Mesothelial cell of epicardium (in vitro differentiated cells): ENCODE data around the gene CAB39. TPM values are rescaled to one million over a fixed set of nuclear protein-coding genes. Genes with fewer than 3 reads are reported as not detected.

ENCODE experiments used
- DNase-seq, 2 experiments: peaks; one replicate each; pipeline ENCODE4 v3.0.0; 2021; ENCODE audit warnings: low spot score in 2 of 2; ENCODE audit not compliant: unreplicated experiment in 2 of 2
- H3K27ac Mint-ChIP-seq: 2 replicates; pipeline ENCODE4 v1.8.0; 2021; ENCODE audit warnings: mixed read lengths
- H3K27me3 Mint-ChIP-seq: 2 replicates; pipeline ENCODE4 v1.8.0; 2021; ENCODE audit warnings: low read depth, mixed read lengths
- H3K36me3 Mint-ChIP-seq: 2 replicates; pipeline ENCODE4 v1.8.0; 2021; ENCODE audit warnings: mixed read lengths
- H3K4me1 Mint-ChIP-seq: 2 replicates; pipeline ENCODE4 v1.8.0; 2021; ENCODE audit warnings: mixed read lengths
- H3K4me3 Mint-ChIP-seq: 2 replicates; pipeline ENCODE4 v1.8.0; 2021; ENCODE audit warnings: mild to moderate bottlenecking, moderate library complexity, mixed read lengths
- H3K9me3 Mint-ChIP-seq: 2 replicates; pipeline ENCODE4 v1.8.0; 2021; ENCODE audit warnings: mixed read lengths
- CTCF ChIP-seq: fragments of 200-600 bp; sonication (generic); IDR thresholded peaks from one replicate; pipeline ENCODE4 v1.5.0; 2021; ENCODE audit warnings: antibody characterized with exemption; ENCODE audit not compliant: unreplicated experiment
- total RNA-seq: library from RNA; stranded (reverse); gene quantifications from 3 replicates; pipeline ENCODE4 v1.2.1, GENCODE V29; 2021

The CAB39 gene
- total RNA-seq, 1 donor from 2014 or later, result 41.7 TPM

- Mint-ChIP-seq H3K27ac (no peak overlapping the region), H3K4me3 (no peak overlapping the region), H3K9me3 (peaks cover 5% of the 10 kb centered on the region), H3K27me3 (peaks cover 22% of the 10 kb centered on the region), H3K4me1 (peaks cover 2% of the 10 kb centered on the region), H3K36me3 (no peaks in the 10 kb centered on the region)
- no peak for TF ChIP-seq CTCF
- no peak for DNase-seq
Measured at GRCh38 chr2:230827774-230828271, 115.2 kb downstream of the CAB39 start.

GRCh38 chr2:230828272-230828961 is 115.8 kb downstream of the CAB39 start:
- peaks cover 5% of the 10 kb centered on the region for H3K9me3 Mint-ChIP-seq
- H3K36me3 Mint-ChIP-seq, result no peaks in the 10 kb centered on the region
- no peak for DNase-seq
- H3K27ac Mint-ChIP-seq, result no peak overlapping the region
- no peak overlapping the region for H3K4me3 Mint-ChIP-seq
- no peak for TF ChIP-seq CTCF
- H3K27me3 Mint-ChIP-seq, result peaks cover 22% of the 10 kb centered on the region
- peaks cover 2% of the 10 kb centered on the region for H3K4me1 Mint-ChIP-seq

GRCh38 chr2:230829293-230829692 is 116.7 kb downstream of the CAB39 start:
- Mint-ChIP-seq H3K27ac (no peak overlapping the region), H3K27me3 (peaks cover 22% of the 10 kb centered on the region), H3K36me3 (no peaks in the 10 kb centered on the region)

GRCh38 chr2:230829959-230830358 is 117.3 kb downstream of the CAB39 start:
- Mint-ChIP-seq H3K4me1 (no peaks in the 10 kb centered on the region), H3K27ac (no peak overlapping the region), H3K36me3 (no peaks in the 10 kb centered on the region), H3K4me3 (no peak overlapping the region), H3K9me3 (peaks cover 5% of the 10 kb centered on the region), H3K27me3 (peaks cover 20% of the 10 kb centered on the region)
- no peak for DNase-seq
- TF ChIP-seq CTCF, result no peak

More at GRCh38 chr2:230829293-230829692, 116.7 kb downstream of the CAB39 start:
- Mint-ChIP-seq H3K4me1 (peaks cover 1% of the 10 kb centered on the region), H3K9me3 (peaks cover 5% of the 10 kb centered on the region), H3K4me3 (no peak overlapping the region)
- TF ChIP-seq CTCF, result no peak
- no peak for DNase-seq

GRCh38 chr2:230830428-230830827 is 117.8 kb downstream of the CAB39 start:
- no peak for DNase-seq
- Mint-ChIP-seq H3K27ac (no peak overlapping the region), H3K4me3 (no peak overlapping the region), H3K4me1 (no peaks in the 10 kb centered on the region), H3K36me3 (no peaks in the 10 kb centered on the region), H3K27me3 (peaks cover 20% of the 10 kb centered on the region), H3K9me3 (peaks cover 5% of the 10 kb centered on the region)
- TF ChIP-seq CTCF, result no peak
